Vagina (tissue), 2 donors: ENCODE measurements around the gene ENTPD6. TPM values are rescaled to one million over a fixed set of nuclear protein-coding genes. Genes with fewer than 3 reads are reported as not detected.

Experiments used
- DNase-seq, 2 donors: peaks; one replicate each; pipeline ENCODE4 v3.0.0-alpha.2; 2017; ENCODE audit errors: extremely low spot score in 2 of 2
- H3K27ac ChIP-seq: fragments of 200-600 bp; sonication (generic); one replicate; pipeline ENCODE4 v1.5.1; 2019
- H3K27me3 ChIP-seq: fragments of 200-600 bp; sonication (generic); one replicate; pipeline ENCODE4 v1.5.1; 2019
- H3K36me3 ChIP-seq, 2 donors: fragments of 200-600 bp; sonication (generic); one replicate each; pipeline ENCODE4 v1.5.1; 2017 to 2019
- H3K4me1 ChIP-seq: fragments of 200-600 bp; sonication (generic); one replicate; pipeline ENCODE4 v1.5.1; 2019
- H3K4me3 ChIP-seq, 2 donors: fragments of 200-600 bp; sonication (generic); 1 replicate in 1 of 2; 2 replicates in 1 of 2; pipeline ENCODE4 v1.5.1; 2016 to 2019
- H3K9me3 ChIP-seq: fragments of 200-600 bp; sonication (generic); one replicate; pipeline ENCODE4 v1.5.1; 2019
- POLR2A ChIP-seq, 2 donors: fragments of 450-650 bp; IDR thresholded peaks; one replicate each; pipeline ENCODE4 v1.6.1; 2017; ENCODE audit warnings: antibody characterized with exemption in 2 of 2, mild to moderate bottlenecking in 2 of 2, moderate library complexity in 2 of 2
- POLR2AphosphoS5 ChIP-seq, 2 donors: sonication (generic); formaldehyde crosslinking; IDR thresholded peaks; one replicate each; pipeline ENCODE4 v1.9.0; 2017; ENCODE audit warnings: antibody characterized with exemption in 2 of 2, mild to moderate bottlenecking in 2 of 2, low read depth in 1 of 2; ENCODE audit not compliant: insufficient read depth in 1 of 2
- intact Hi-C: fragments of 100-400 bp; cut with DNase I; formaldehyde crosslinking; loops from one replicate; pipeline ENCODE4 v1.15.1; 2023
- total RNA-seq: library from RNA; depleted of rRNA; stranded (reverse); fragments of >200 nt; gene quantifications from one replicate; pipeline ENCODE4 v1.2.3, GENCODE V29; 2016
- TF ChIP-seq, protein P1 (sequence below), 3 experiments: fragments of 450-650 bp in 2 of 3; fragments of 200-600 bp in 1 of 3; sonication (generic) in 1 of 3; IDR thresholded peaks; one replicate each; pipeline ENCODE4 v1.5.1; 2017 to 2019; ENCODE audit warnings: antibody characterized with exemption in 3 of 3, mild to moderate bottlenecking in 2 of 3, moderate library complexity in 2 of 3

The ENTPD6 gene
- total RNA-seq, 1 donor from 2014 or later = 51.3 TPM

DNA sequence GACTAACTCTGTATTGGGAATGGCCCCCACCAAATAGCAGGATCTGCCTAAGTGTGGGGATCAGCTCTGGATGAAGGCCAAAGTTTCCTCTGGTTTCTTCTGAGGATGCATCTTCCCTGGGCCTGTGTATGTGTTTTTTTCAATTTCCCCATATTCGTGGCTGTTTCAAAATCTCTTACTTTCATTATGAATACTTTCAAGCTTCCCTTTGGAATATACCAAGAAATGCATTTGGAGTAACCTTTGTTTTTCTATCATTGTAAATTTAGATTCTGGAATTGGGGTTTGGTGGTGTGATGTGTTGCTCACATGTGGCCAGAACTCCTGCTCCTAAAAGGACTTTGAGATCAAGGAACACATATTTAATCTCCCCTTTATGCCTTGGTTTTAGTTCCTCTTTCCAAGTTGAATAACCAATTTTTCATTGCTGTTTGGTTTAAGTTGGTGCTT, 8.4 kb downstream of the ENTPD6 start:
- DNase-seq = no peak
- Histone ChIP-seq H3K4me3 (no peak overlapping the region), H3K27ac (no peak overlapping the region), H3K27me3 (no peaks in the 10 kb centered on the region), H3K36me3 (no peaks in the 10 kb centered on the region), H3K4me1 (peaks cover 24% of the 10 kb centered on the region), H3K9me3 (no peaks in the 10 kb centered on the region)
- intact Hi-C loops = no loop called here
- no peak for TF ChIP-seq POLR2AphosphoS5 (IDR thresholded peaks at IDR 0.05; ENCODE audit: insufficient read depth in 1 of 2, low read depth in 1 of 2)
- TF ChIP-seq POLR2A (IDR thresholded peaks at IDR 0.05) = no peak
- TF ChIP-seq, protein P1, sequence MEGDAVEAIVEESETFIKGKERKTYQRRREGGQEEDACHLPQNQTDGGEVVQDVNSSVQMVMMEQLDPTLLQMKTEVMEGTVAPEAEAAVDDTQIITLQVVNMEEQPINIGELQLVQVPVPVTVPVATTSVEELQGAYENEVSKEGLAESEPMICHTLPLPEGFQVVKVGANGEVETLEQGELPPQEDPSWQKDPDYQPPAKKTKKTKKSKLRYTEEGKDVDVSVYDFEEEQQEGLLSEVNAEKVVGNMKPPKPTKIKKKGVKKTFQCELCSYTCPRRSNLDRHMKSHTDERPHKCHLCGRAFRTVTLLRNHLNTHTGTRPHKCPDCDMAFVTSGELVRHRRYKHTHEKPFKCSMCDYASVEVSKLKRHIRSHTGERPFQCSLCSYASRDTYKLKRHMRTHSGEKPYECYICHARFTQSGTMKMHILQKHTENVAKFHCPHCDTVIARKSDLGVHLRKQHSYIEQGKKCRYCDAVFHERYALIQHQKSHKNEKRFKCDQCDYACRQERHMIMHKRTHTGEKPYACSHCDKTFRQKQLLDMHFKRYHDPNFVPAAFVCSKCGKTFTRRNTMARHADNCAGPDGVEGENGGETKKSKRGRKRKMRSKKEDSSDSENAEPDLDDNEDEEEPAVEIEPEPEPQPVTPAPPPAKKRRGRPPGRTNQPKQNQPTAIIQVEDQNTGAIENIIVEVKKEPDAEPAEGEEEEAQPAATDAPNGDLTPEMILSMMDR (IDR thresholded peaks at IDR 0.05) = no peak

DNA sequence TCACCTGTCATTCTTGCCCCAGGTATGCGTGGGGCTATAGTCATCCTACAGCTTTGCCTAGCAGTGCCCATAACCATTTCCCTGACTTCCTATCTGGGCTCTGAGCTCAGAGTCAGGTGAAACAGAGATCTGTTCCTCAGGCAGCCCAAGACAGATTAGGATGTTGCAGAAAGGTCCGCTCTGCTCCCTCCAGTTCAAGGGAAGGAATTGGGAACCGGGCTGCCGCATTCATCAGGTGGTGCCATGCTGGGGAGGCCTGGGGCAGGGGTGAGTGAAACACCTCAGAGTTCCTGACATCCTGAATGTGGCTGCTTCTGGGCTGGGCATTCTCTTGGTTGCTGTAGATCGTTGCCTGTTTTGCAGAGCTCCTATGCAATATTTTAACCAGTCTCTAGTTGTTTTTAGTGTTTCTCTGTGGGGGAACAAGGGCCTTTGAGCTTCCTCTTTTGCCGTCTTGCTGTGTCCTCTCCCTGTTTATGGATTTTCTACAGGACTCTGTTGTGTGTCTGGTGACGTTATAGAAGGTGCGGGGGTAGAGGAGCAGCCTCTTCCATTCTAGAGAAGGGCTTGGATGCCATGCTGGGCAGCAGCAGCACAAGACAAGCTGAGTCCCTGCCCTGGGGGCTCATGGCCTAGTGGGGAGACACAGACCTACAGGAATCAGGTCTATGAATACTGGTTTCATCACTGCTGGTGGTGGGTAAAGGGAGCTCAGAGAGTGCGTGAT, 9.2 kb downstream of the ENTPD6 start:
- intact Hi-C loops = no loop called here
- peak; percentile 42 to 92 for DNase-seq
- H3K9me3 ChIP-seq = no peaks in the 10 kb centered on the region
- H3K4me1 ChIP-seq = peaks cover 15% of the 10 kb centered on the region
- no peak overlapping the region for H3K4me3 ChIP-seq
- TF ChIP-seq, protein P1 (IDR thresholded peaks at IDR 0.05) = no peak
- TF ChIP-seq POLR2A (IDR thresholded peaks at IDR 0.05) (no peak), POLR2AphosphoS5 (IDR thresholded peaks at IDR 0.05; ENCODE audit: insufficient read depth in 1 of 2, low read depth in 1 of 2) (no peak)
- H3K27ac ChIP-seq = no peak overlapping the region
- no peaks in the 10 kb centered on the region for H3K36me3 ChIP-seq
- H3K27me3 ChIP-seq = no peaks in the 10 kb centered on the region

DNA sequence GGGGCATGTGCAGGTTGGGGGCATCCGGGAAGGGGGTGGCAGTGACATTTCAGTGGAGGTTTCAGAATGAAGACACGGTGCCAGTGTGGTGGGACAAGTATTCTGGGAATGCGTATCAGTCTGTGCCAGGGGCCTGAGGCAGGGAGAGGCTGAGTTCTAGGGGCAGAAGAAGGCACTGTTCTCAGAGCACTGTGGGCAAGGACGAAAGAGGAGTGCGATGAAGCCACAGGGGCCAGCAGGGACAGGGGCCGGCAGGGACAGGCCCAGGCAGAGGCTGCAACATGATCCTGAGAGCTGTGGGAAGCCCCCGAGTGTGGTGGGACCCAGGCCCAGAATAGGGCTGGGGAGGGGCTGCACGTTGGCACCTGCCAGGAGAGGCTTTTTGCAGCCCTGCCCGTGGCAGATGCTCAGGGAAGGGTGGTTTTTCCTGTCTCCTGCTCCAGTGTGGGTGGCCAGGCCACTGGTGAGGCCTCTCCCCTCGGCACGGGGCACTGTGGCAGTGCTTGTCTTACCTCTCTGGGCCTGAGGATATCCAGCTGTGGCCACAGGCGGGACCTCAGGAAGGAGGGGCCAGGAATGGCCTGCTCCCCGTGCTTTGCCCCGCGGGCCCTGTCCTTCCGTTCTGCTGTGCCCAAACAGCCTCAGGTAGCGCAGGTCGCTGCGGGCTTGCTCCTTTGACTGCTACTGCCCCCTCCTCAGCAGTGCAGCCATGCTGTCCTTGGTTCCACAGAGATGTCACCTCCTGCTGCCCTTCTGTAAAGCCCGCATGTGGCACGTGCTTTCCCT, 10.0 kb downstream of the ENTPD6 start:
- TF ChIP-seq, protein P1 (IDR thresholded peaks at IDR 0.05) = no peak
- TF ChIP-seq POLR2AphosphoS5 (IDR thresholded peaks at IDR 0.05; ENCODE audit: insufficient read depth in 1 of 2, low read depth in 1 of 2) (no peak), POLR2A (IDR thresholded peaks at IDR 0.05) (no peak)
- Histone ChIP-seq H3K27me3 (no peaks in the 10 kb centered on the region), H3K27ac (no peak overlapping the region), H3K4me1 (peaks cover 9% of the 10 kb centered on the region), H3K36me3 (peaks cover 0 to 4% of the 10 kb centered on the region in 2 donors), H3K4me3 (no peak overlapping the region), H3K9me3 (no peaks in the 10 kb centered on the region)
- intact Hi-C loops = no loop called here
- DNase-seq = peak in 1 of 2 donors; percentile 74

DNA sequence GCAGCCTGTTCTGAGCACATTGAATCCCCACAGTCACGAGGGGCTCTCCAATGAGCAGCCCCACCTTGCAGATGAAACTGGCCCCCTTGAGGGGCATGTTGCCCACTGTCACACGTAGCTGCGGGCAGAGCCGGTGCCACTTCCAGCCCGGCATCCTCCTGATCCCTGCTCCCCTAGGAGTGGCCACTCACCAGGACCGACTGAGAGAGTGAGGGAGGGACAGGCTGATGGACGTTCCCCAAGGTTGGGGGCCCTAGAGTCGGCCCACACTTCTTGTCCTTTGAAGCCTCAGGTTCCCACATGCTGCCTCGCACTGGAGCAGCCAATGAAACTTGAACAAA, 10.5 kb downstream of the ENTPD6 start:
- Histone ChIP-seq H3K27ac (no peak overlapping the region), H3K27me3 (no peaks in the 10 kb centered on the region), H3K36me3 (peaks cover 0 to 10% of the 10 kb centered on the region in 2 donors), H3K9me3 (no peaks in the 10 kb centered on the region), H3K4me3 (no peak overlapping the region), H3K4me1 (peaks cover 9% of the 10 kb centered on the region)
- intact Hi-C loops = no loop called here
- DNase-seq = no peak
- no peak for TF ChIP-seq POLR2AphosphoS5 (IDR thresholded peaks at IDR 0.05; ENCODE audit: insufficient read depth in 1 of 2, low read depth in 1 of 2)
- TF ChIP-seq, protein P1 (IDR thresholded peaks at IDR 0.05) = no peak
- TF ChIP-seq POLR2A (IDR thresholded peaks at IDR 0.05) = no peak

DNA sequence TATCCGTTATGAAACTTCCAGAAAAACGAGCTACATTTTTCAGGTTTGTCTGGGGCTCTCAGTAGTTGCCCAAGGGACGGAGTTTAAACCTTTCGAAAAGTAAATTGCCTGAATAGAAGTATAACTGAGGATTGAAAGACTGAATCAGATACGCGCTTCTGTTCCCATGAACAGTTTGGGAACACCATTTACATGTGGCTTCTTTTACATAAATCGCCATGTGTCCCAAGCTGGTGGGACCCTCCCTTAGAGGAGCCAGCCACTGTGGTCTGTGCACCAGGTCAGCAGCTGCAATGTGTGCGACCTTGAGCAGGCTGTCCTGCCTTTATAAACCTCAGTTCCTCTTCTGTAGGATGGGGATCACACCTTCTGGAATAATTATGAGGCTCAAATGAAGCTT, 11.0 kb downstream of the ENTPD6 start:
- Histone ChIP-seq H3K27me3 (no peaks in the 10 kb centered on the region), H3K9me3 (no peaks in the 10 kb centered on the region), H3K4me1 (peaks cover 9% of the 10 kb centered on the region), H3K4me3 (no peak overlapping the region), H3K36me3 (peaks cover 0 to 15% of the 10 kb centered on the region in 2 donors), H3K27ac (no peak overlapping the region)
- TF ChIP-seq POLR2A (IDR thresholded peaks at IDR 0.05) = no peak
- no peak for TF ChIP-seq POLR2AphosphoS5 (IDR thresholded peaks at IDR 0.05; ENCODE audit: insufficient read depth in 1 of 2, low read depth in 1 of 2)
- TF ChIP-seq, protein P1 (IDR thresholded peaks at IDR 0.05) = no peak
- intact Hi-C loops = no loop called here
- peak in 1 of 2 donors; percentile 2 for DNase-seq
